ENCODE results near the gene ZBTB11.

- TF ChIP-seq CTCF (IDR thresholded peaks at IDR 0.05; ENCODE audit: poor library complexity) (no peak), EZH2 (IDR thresholded peaks at IDR 0.05; ENCODE audit: borderline replicate concordance) (no peak), EZH2phosphoT487 (IDR thresholded peaks at IDR 0.05; ENCODE audit: low read depth, severe bottlenecking, unreplicated experiment) (no peak)
These were observed 45.7 kb upstream of the ZBTB11 start for GRCh38 chr3:101722394-101723173.

Measured in hepatocyte (in vitro differentiated cells).